WTC11 (cell line): ENCODE results near the gene CELSR3. TPM values are rescaled to one million over a fixed set of nuclear protein-coding genes. Genes with fewer than 3 reads are reported as not detected.

Experiments
- ATAC-seq: fragments of 200-7000 bp; cut with Tn5 transposase; 2 replicates; pipeline ENCODE4 v1.10.0; 2021; ENCODE audit warnings: mild to moderate bottlenecking, moderate library complexity
- CTCF ChIA-PET: fragments of 300-600 bp; sonication (Branson Sonifier 250); formaldehyde crosslinking; loops from one replicate; lab custom pipeline; 2021; ENCODE audit warnings: antibody characterized with exemption; lab: Charles Lee
- POLR2A ChIA-PET: fragments of 350-600 bp; sonication (Branson Sonifier 250); formaldehyde crosslinking; loops from one replicate; lab custom pipeline; 2021; ENCODE audit warnings: antibody characterized with exemption; lab: Charles Lee
- DNase-seq: peaks from one replicate; pipeline ENCODE4 v3.0.0; 2021; ENCODE audit warnings: low spot score
- H3K27ac Mint-ChIP-seq: 2 replicates; pipeline ENCODE4 v1.8.0; 2021; ENCODE audit warnings: mixed read lengths
- H3K27me3 Mint-ChIP-seq: 2 replicates; pipeline ENCODE4 v1.8.0; 2021; ENCODE audit warnings: low read depth, mild to moderate bottlenecking, moderate library complexity, mixed read lengths
- H3K36me3 Mint-ChIP-seq: 2 replicates; pipeline ENCODE4 v1.8.0; 2021; ENCODE audit warnings: mixed read lengths
- H3K4me1 Mint-ChIP-seq: 2 replicates; pipeline ENCODE4 v1.8.0; 2022; ENCODE audit warnings: mixed read lengths
- H3K4me3 Mint-ChIP-seq: 2 replicates; pipeline ENCODE4 v1.8.0; 2021; ENCODE audit warnings: mild to moderate bottlenecking, moderate library complexity, mixed read lengths
- H3K9me3 Mint-ChIP-seq: 2 replicates; pipeline ENCODE4 v1.8.0; 2021; ENCODE audit warnings: mixed read lengths
- AFF4 ChIP-seq: sonication (generic); formaldehyde crosslinking; IDR thresholded peaks from 2 replicates; pipeline ENCODE4 v1.8.1; 2023; ENCODE audit warnings: mild to moderate bottlenecking, missing genetic modification reagents, borderline replicate concordance
- CREM ChIP-seq: sonication (generic); formaldehyde crosslinking; IDR thresholded peaks from 2 replicates; pipeline ENCODE4 v1.8.1; 2022; ENCODE audit warnings: mild to moderate bottlenecking, missing genetic modification reagents, moderate library complexity
- E2F4 ChIP-seq: sonication (generic); formaldehyde crosslinking; IDR thresholded peaks from 2 replicates; pipeline ENCODE4 v1.8.1; 2022; ENCODE audit warnings: low read depth, mild to moderate bottlenecking, moderate library complexity, missing genetic modification reagents, borderline replicate concordance
- EMX1 ChIP-seq: fragments of 250-450 bp; sonication (Bioruptor Pico); IDR thresholded peaks from 2 replicates; pipeline ENCODE4 v1.8.0; 2021; ENCODE audit warnings: mild to moderate bottlenecking
- ESRRA ChIP-seq: sonication (generic); formaldehyde crosslinking; IDR thresholded peaks from 2 replicates; pipeline ENCODE4 v1.8.1; 2022; ENCODE audit warnings: mild to moderate bottlenecking, missing genetic modification reagents, borderline replicate concordance
- GABPB1 ChIP-seq: sonication (generic); formaldehyde crosslinking; IDR thresholded peaks from 2 replicates; pipeline ENCODE4 v1.8.1; 2023; ENCODE audit warnings: mild to moderate bottlenecking, missing genetic modification reagents
- GTF2I ChIP-seq: fragments of 250-450 bp; sonication (Bioruptor Pico); conservative IDR thresholded peaks from 2 replicates; pipeline ENCODE4 v1.4.0; 2021; ENCODE audit warnings: mild to moderate bottlenecking
- NFATC4 ChIP-seq: fragments of 250-450 bp; sonication (Bioruptor Pico); IDR thresholded peaks from 2 replicates; pipeline ENCODE4 v1.9.0; 2021; ENCODE audit warnings: mild to moderate bottlenecking
- NR3C1 ChIP-seq: sonication (generic); formaldehyde crosslinking; conservative IDR thresholded peaks from 2 replicates; pipeline ENCODE4 v1.8.1; 2023; ENCODE audit warnings: low read depth, mild to moderate bottlenecking, missing genetic modification reagents
- OVOL2 ChIP-seq: fragments of 250-450 bp; sonication (Bioruptor Pico); IDR thresholded peaks from 2 replicates; pipeline ENCODE4 v1.9.0; 2021; ENCODE audit warnings: mild to moderate bottlenecking, borderline replicate concordance
- PRRX2 ChIP-seq: fragments of 250-450 bp; sonication (Bioruptor Pico); IDR thresholded peaks from 2 replicates; pipeline ENCODE4 v1.8.0; 2021; ENCODE audit warnings: mild to moderate bottlenecking
- SMAD4 ChIP-seq: sonication (generic); formaldehyde crosslinking; IDR thresholded peaks from 2 replicates; pipeline ENCODE4 v1.8.0; 2022; ENCODE audit warnings: mild to moderate bottlenecking, missing genetic modification reagents
- TEAD1 ChIP-seq: sonication (generic); formaldehyde crosslinking; IDR thresholded peaks from 2 replicates; pipeline ENCODE4 v1.8.0; 2022; ENCODE audit warnings: mild to moderate bottlenecking, missing genetic modification reagents
- ZNF138 ChIP-seq: sonication (generic); formaldehyde crosslinking; conservative IDR thresholded peaks from 2 replicates; pipeline ENCODE4 v1.8.1; 2022; ENCODE audit warnings: mild to moderate bottlenecking, moderate library complexity, missing genetic modification reagents
- ZNF317 ChIP-seq: sonication (generic); formaldehyde crosslinking; IDR thresholded peaks from 2 replicates; pipeline ENCODE4 v1.8.1; 2023; ENCODE audit warnings: low read depth, mild to moderate bottlenecking, moderate library complexity, missing genetic modification reagents, borderline replicate concordance
- ZSCAN18 ChIP-seq: fragments of 250-450 bp; sonication (Bioruptor Pico); IDR thresholded peaks from 2 replicates; pipeline ENCODE4 v2.1.2; 2022; ENCODE audit warnings: mild to moderate bottlenecking, moderate library complexity
- total RNA-seq: library from RNA; stranded (reverse); gene quantifications from 3 replicates; pipeline ENCODE4 v1.2.3, GENCODE V29; 2021
- TF ChIP-seq, protein P1 (sequence below): fragments of 200-600 bp; IDR thresholded peaks from 2 replicates; pipeline ENCODE4 v1.8.0; 2022; ENCODE audit warnings: antibody characterized with exemption

CELSR3 gene
- total RNA-seq, 1 experiment from 2014 or later = 27.9 TPM

DNA sequence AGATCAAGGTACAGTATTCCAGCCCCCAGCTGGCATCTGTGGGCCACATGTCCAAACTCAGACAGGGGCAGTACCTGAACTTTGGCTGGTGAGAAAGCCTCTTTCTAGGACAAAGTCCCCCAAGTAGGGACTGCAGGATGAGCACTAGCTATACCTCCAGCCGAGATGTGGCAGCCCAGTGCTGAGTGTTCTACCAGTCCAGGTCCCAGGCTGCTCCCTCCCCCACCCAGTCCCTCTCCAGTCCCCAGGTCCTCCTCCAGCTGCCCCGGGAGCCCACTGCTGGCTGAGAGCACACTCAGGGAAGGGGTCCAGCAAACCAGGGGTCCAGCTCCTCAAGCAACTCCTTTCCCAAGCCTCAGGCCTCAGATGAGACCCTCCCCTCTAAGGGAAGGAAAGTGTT is 28.9 kb downstream of the CELSR3 start (continued):
- TF ChIP-seq ZSCAN18 (CRISPR knock-in tag) = no peak
- TF ChIP-seq AFF4 (CRISPR knock-in tag) = no peak

GRCh38 chr3:48633256-48633655 is 29.4 kb downstream of the CELSR3 start:
- POLR2A ChIA-PET = no interaction called here
- peaks cover 30% of the 10 kb centered on the region for H3K36me3 Mint-ChIP-seq
- H3K4me3 Mint-ChIP-seq = no peak overlapping the region; the same call in none of the 2 replicates
- no peak overlapping the region for H3K27ac Mint-ChIP-seq
- TF ChIP-seq NFATC4 (CRISPR knock-in tag) (no peak), ZNF138 (CRISPR knock-in tag) (no peak), GABPB1 (CRISPR knock-in tag) (no peak), PRRX2 (CRISPR knock-in tag) (no peak), CREM (CRISPR knock-in tag) (no peak), ESRRA (CRISPR knock-in tag) (no peak), ZNF317 (CRISPR knock-in tag) (no peak), OVOL2 (CRISPR knock-in tag) (no peak), E2F4 (CRISPR knock-in tag) (no peak), SMAD4 (CRISPR knock-in tag) (no peak), GTF2I (CRISPR knock-in tag) (no peak), NR3C1 (CRISPR knock-in tag) (no peak), EMX1 (CRISPR knock-in tag) (no peak), TEAD1 (CRISPR knock-in tag) (no peak)
- TF ChIP-seq, protein P1, sequence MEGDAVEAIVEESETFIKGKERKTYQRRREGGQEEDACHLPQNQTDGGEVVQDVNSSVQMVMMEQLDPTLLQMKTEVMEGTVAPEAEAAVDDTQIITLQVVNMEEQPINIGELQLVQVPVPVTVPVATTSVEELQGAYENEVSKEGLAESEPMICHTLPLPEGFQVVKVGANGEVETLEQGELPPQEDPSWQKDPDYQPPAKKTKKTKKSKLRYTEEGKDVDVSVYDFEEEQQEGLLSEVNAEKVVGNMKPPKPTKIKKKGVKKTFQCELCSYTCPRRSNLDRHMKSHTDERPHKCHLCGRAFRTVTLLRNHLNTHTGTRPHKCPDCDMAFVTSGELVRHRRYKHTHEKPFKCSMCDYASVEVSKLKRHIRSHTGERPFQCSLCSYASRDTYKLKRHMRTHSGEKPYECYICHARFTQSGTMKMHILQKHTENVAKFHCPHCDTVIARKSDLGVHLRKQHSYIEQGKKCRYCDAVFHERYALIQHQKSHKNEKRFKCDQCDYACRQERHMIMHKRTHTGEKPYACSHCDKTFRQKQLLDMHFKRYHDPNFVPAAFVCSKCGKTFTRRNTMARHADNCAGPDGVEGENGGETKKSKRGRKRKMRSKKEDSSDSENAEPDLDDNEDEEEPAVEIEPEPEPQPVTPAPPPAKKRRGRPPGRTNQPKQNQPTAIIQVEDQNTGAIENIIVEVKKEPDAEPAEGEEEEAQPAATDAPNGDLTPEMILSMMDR = no peak
- H3K27me3 Mint-ChIP-seq = no peaks in the 10 kb centered on the region
- DNase-seq = no peak
- no peak for ATAC-seq
- peaks cover 31% of the 10 kb centered on the region for H3K4me1 Mint-ChIP-seq
- CTCF ChIA-PET = interaction anchor here (1.1 to 3.6 kb wide), 3 partner anchors 23 to 355 kb away, joined by 3 to 39 read pairs (median 4); no protein-coding TSS in a partner anchor
- no peaks in the 10 kb centered on the region for H3K9me3 Mint-ChIP-seq
